K562 (cell line): ENCODE measurements around the gene PDE4D.

Experiments
- ETS2 ChIP-seq: IDR thresholded peaks from 2 replicates; pipeline ENCODE4 v1.6.1; 2016; ENCODE audit warnings: borderline replicate concordance, missing genetic modification characterization, mild to moderate bottlenecking, moderate library complexity, missing compliant biosample characterization; ENCODE audit not compliant: poor library complexity, severe bottlenecking
- ILF3 ChIP-seq: fragments of 450-650 bp; IDR thresholded peaks from 2 replicates; pipeline ENCODE4 v1.6.1; 2018; ENCODE audit warnings: antibody characterized with exemption, mild to moderate bottlenecking, moderate library complexity, borderline replicate concordance
- KAT7 ChIP-seq: sonication (generic); formaldehyde crosslinking; IDR thresholded peaks from 2 replicates; pipeline ENCODE4 v1.8.0; 2022; ENCODE audit warnings: missing genetic modification reagents, mild to moderate bottlenecking, borderline replicate concordance
- MEIS2 ChIP-seq: fragments of 450-650 bp; IDR thresholded peaks from 2 replicates; pipeline ENCODE4 v1.6.1; 2014; ENCODE audit warnings: mild to moderate bottlenecking; ENCODE audit not compliant: partially characterized antibody
- POLR2AphosphoS5 ChIP-seq: IDR thresholded peaks from 2 replicates; pipeline ENCODE4 v1.6.1; 2011; ENCODE audit warnings: mild to moderate bottlenecking, low read depth, low read length, moderate library complexity; ENCODE audit not compliant: control insufficient read depth, insufficient read depth
- RHOXF2B ChIP-seq: fragments of 250-450 bp; sonication (Bioruptor Pico); conservative IDR thresholded peaks from 2 replicates; pipeline ENCODE4 v1.5.1; 2021
- SAFB2 ChIP-seq: fragments of 200-400 bp; formaldehyde crosslinking; IDR thresholded peaks from 2 replicates; pipeline ENCODE4 v1.6.1; 2018; ENCODE audit warnings: borderline replicate concordance, low read length, low read depth, moderate library complexity; ENCODE audit not compliant: severe bottlenecking
- ZNF263 ChIP-seq: sonication (generic); formaldehyde crosslinking; IDR thresholded peaks from 2 replicates; pipeline ENCODE4 v1.8.0; 2022; ENCODE audit warnings: mild to moderate bottlenecking, missing genetic modification reagents, borderline replicate concordance
- ZNF551 ChIP-seq: fragments of 250-450 bp; sonication (Bioruptor Pico); IDR thresholded peaks from 2 replicates; pipeline ENCODE4 v1.5.0; 2021; ENCODE audit warnings: mild to moderate bottlenecking, moderate library complexity
- TF ChIP-seq, protein P1 (sequence below): sonication (generic); formaldehyde crosslinking; IDR thresholded peaks from 2 replicates; pipeline ENCODE4 v1.8.0; 2022; ENCODE audit warnings: mild to moderate bottlenecking, missing genetic modification reagents
- TF ChIP-seq, protein P2 (sequence below): sonication (generic); formaldehyde crosslinking; IDR thresholded peaks from 2 replicates; pipeline ENCODE4 v1.8.0; 2023; ENCODE audit warnings: mild to moderate bottlenecking, missing genetic modification reagents
- TF ChIP-seq, protein P3 (sequence below), 3 experiments: IDR thresholded peaks in 2 of 3; conservative IDR thresholded peaks in 1 of 3; 2 replicates each; pipeline ENCODE4 v1.5.1; 2011 to 2012; ENCODE audit warnings: low read length in 3 of 3, mild to moderate bottlenecking in 3 of 3, control low read depth in 2 of 3, improper control_type of control experiment in 1 of 3, inconsistent platforms in 1 of 3, low read depth in 1 of 3, mixed read lengths in 1 of 3, moderate library complexity in 1 of 3; ENCODE audit not compliant: insufficient read depth in 2 of 3

DNA sequence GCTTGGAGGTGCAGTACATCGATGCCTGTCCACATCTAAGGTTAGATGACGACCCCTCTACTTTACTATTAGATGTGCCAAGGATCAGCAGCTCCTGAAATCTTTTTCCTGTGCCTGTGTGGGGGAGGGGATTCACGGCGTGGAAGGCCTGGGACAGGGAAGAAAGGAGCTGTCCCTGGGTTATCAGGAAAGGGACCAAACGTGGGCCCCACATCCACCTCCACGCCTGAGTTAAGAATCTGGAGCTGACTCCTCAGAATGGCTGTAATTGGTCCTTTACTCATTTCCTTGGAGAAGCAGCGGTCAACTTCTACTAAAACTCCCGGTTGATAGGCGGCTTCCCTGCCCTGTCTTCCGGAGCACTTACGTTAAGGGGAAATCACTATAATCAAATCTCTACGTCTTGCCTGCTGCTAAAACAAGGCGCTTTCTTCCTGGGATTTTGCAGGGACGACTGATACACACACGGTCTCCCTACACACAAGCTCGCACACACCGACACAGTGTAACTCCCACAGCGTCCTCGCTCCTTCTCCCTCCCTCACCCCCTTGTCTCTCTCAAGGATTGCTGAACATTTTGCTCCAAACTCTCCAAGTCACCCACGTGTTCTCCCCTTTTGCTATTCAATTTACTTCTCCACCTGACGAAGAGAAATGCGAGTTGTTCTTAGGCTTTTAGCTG, 1.4 kb downstream of the PDE4D start:
- TF ChIP-seq SAFB2 (no peak), POLR2AphosphoS5 (no peak), ILF3 (no peak), RHOXF2B (no peak), MEIS2 (no peak), KAT7 (CRISPR knock-in tag) (no peak), ZNF551 (CRISPR knock-in tag) (no peak), ETS2 (tag) (no peak), ZNF263 (CRISPR knock-in tag) (no peak)
- TF ChIP-seq, protein P1, sequence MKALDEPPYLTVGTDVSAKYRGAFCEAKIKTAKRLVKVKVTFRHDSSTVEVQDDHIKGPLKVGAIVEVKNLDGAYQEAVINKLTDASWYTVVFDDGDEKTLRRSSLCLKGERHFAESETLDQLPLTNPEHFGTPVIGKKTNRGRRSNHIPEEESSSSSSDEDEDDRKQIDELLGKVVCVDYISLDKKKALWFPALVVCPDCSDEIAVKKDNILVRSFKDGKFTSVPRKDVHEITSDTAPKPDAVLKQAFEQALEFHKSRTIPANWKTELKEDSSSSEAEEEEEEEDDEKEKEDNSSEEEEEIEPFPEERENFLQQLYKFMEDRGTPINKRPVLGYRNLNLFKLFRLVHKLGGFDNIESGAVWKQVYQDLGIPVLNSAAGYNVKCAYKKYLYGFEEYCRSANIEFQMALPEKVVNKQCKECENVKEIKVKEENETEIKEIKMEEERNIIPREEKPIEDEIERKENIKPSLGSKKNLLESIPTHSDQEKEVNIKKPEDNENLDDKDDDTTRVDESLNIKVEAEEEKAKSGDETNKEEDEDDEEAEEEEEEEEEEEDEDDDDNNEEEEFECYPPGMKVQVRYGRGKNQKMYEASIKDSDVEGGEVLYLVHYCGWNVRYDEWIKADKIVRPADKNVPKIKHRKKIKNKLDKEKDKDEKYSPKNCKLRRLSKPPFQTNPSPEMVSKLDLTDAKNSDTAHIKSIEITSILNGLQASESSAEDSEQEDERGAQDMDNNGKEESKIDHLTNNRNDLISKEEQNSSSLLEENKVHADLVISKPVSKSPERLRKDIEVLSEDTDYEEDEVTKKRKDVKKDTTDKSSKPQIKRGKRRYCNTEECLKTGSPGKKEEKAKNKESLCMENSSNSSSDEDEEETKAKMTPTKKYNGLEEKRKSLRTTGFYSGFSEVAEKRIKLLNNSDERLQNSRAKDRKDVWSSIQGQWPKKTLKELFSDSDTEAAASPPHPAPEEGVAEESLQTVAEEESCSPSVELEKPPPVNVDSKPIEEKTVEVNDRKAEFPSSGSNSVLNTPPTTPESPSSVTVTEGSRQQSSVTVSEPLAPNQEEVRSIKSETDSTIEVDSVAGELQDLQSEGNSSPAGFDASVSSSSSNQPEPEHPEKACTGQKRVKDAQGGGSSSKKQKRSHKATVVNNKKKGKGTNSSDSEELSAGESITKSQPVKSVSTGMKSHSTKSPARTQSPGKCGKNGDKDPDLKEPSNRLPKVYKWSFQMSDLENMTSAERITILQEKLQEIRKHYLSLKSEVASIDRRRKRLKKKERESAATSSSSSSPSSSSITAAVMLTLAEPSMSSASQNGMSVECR (CRISPR knock-in tag): no peak
- TF ChIP-seq, protein P2, sequence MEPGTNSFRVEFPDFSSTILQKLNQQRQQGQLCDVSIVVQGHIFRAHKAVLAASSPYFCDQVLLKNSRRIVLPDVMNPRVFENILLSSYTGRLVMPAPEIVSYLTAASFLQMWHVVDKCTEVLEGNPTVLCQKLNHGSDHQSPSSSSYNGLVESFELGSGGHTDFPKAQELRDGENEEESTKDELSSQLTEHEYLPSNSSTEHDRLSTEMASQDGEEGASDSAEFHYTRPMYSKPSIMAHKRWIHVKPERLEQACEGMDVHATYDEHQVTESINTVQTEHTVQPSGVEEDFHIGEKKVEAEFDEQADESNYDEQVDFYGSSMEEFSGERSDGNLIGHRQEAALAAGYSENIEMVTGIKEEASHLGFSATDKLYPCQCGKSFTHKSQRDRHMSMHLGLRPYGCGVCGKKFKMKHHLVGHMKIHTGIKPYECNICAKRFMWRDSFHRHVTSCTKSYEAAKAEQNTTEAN (CRISPR knock-in tag): no peak
- TF ChIP-seq, protein P3, sequence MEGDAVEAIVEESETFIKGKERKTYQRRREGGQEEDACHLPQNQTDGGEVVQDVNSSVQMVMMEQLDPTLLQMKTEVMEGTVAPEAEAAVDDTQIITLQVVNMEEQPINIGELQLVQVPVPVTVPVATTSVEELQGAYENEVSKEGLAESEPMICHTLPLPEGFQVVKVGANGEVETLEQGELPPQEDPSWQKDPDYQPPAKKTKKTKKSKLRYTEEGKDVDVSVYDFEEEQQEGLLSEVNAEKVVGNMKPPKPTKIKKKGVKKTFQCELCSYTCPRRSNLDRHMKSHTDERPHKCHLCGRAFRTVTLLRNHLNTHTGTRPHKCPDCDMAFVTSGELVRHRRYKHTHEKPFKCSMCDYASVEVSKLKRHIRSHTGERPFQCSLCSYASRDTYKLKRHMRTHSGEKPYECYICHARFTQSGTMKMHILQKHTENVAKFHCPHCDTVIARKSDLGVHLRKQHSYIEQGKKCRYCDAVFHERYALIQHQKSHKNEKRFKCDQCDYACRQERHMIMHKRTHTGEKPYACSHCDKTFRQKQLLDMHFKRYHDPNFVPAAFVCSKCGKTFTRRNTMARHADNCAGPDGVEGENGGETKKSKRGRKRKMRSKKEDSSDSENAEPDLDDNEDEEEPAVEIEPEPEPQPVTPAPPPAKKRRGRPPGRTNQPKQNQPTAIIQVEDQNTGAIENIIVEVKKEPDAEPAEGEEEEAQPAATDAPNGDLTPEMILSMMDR (IDR thresholded peaks at IDR 0.05 in 2 of 3, conservative IDR thresholded peaks at IDR 0.05 in 1 of 3; ENCODE audit: insufficient read depth in 2 of 3, low read depth in 1 of 3, low read length in 3 of 3): no peak
